Stomach (tissue), 9 donors: ENCODE measurements around the gene KSR2. TPM values are rescaled to one million over a fixed set of nuclear protein-coding genes. Genes with fewer than 3 reads are reported as not detected.

Source experiments
- DNase-seq, 2 donors: peaks; one replicate each; pipeline versions ENCODE4 v3.0.0 to v3.0.0-alpha.2; 2013 to 2019
- H3K27ac ChIP-seq, 5 donors: fragments of 200-600 bp in 4 of 5; sonication (generic) in 4 of 5; one replicate each; pipeline ENCODE4 v1.5.1; 2013 to 2019; ENCODE audit warnings: mild to moderate bottlenecking in 1 of 5, moderate library complexity in 1 of 5
- H3K27me3 ChIP-seq, 3 donors: fragments of 200-600 bp; sonication (generic); one replicate each; pipeline ENCODE4 v1.5.1; 2017 to 2019; ENCODE audit warnings: mixed run types in 1 of 3
- H3K36me3 ChIP-seq, 4 donors: fragments of 200-600 bp; sonication (generic); 1 replicate in 3 of 4; 2 replicates in 1 of 4; pipeline ENCODE4 v1.5.1; 2016 to 2019
- H3K4me1 ChIP-seq, 4 donors: fragments of 200-600 bp; sonication (generic); one replicate each; pipeline ENCODE4 v1.5.1; 2016 to 2019
- H3K4me3 ChIP-seq, 4 donors: fragments of 200-600 bp; sonication (generic) in 3 of 4; one replicate each; pipeline ENCODE4 v1.5.1; 2016 to 2019; ENCODE audit warnings: mild to moderate bottlenecking in 1 of 4
- H3K9me3 ChIP-seq, 4 donors: fragments of 200-600 bp; sonication (generic); one replicate each; pipeline ENCODE4 v1.5.1; 2016 to 2019
- CTCF ChIP-seq, 7 experiments: fragments of 450-650 bp in 4 of 7; fragments of 200-600 bp in 3 of 7; sonication (generic) in 3 of 7; IDR thresholded peaks; one replicate each; pipeline ENCODE4 v1.5.1; 2016 to 2019; ENCODE audit warnings: antibody characterized with exemption in 7 of 7, control low read depth in 2 of 7, mild to moderate bottlenecking in 1 of 7
- EP300 ChIP-seq: sonication (generic); formaldehyde crosslinking; IDR thresholded peaks from one replicate; pipeline ENCODE4 v1.6.1; 2017; ENCODE audit warnings: antibody characterized with exemption
- POLR2A ChIP-seq, 4 donors: fragments of 450-650 bp; IDR thresholded peaks; one replicate each; pipeline ENCODE4 v1.6.1; 2016; ENCODE audit warnings: antibody characterized with exemption in 4 of 4, control low read depth in 2 of 4, mild to moderate bottlenecking in 1 of 4, moderate library complexity in 1 of 4
- POLR2AphosphoS5 ChIP-seq, 3 donors: sonication (generic); formaldehyde crosslinking; IDR thresholded peaks; one replicate each; pipeline ENCODE4 v1.6.1; 2016; ENCODE audit warnings: antibody characterized with exemption in 3 of 3
- WGBS, 5 donors: extraction: QIAGEN DNeasy Blood & Tissue Kit in 3 of 5; methylation state at CpG; one replicate each; pipeline versions ENCODE4 v1.1.5 to v1.1.7; 2013 to 2018; 5-methylcytosine and 5-hydroxymethylcytosine counted together
- intact Hi-C: fragments of 100-400 bp; cut with DNase I; formaldehyde crosslinking; loops from one replicate; pipeline ENCODE4 v1.15.1; 2023; ENCODE audit warnings: low total_unique reads
- polyA plus RNA-seq, 3 donors: library from polyadenylated mRNA; stranded (reverse); fragments of 200-250 nt; gene quantifications; one replicate each; pipeline ENCODE4 v1.2.3, GENCODE V29; 2013
- total RNA-seq, 5 donors: library from RNA; depleted of rRNA; stranded (reverse); fragments of >200 nt; gene quantifications; one replicate each; pipeline versions ENCODE4 v1.1.0 to v1.2.3, GENCODE V29; 2014 to 2016
- donor health status: healthy with polysubstance abuse.
- donor health status: Bipolar disorder and iron deficiency.
- donor health status: healthy.

KSR2 gene
- total and polyA plus RNA-seq, 8 donors: 0.03 to 1.4 (median 0.26) TPM; not detected in 2

GRCh38 chr12:117872546-117873169, 96.1 kb downstream of the KSR2 start:
- 73 to 81% (median 76%) methylated on average over 7 of the region's 7 CpGs for WGBS, 5 donors

DNA sequence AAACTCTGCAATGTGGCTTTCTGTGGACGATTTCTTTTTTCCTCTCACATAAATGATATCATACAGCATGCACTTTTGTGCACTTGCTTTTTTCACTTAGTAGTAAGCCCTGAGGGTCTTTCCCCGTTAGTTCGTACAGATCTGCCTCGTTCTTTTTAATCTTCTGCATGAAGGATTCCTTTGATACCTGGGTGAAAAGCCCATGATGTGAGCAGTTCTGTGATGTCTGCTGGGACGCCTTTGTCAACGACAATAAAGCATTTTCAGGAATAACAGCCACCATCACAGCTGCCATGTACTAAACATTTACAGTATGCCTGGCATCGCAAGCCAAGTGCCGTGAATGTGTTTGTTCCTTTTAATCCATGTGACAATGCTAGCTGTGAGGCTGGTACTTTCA, 99.2 kb downstream of the KSR2 start:
- DNase-seq: no peak
- Histone ChIP-seq H3K27ac (no peak overlapping the region), H3K4me1 (no peaks in the 10 kb centered on the region), H3K36me3 (no peaks in the 10 kb centered on the region), H3K9me3 (no peaks in the 10 kb centered on the region), H3K27me3 (no peaks in the 10 kb centered on the region), H3K4me3 (no peak overlapping the region)
- TF ChIP-seq CTCF (IDR thresholded peaks at IDR 0.05) (no peak), POLR2A (IDR thresholded peaks at IDR 0.05) (no peak), POLR2AphosphoS5 (IDR thresholded peaks at IDR 0.05) (no peak), EP300 (no peak)
- 76 to 84% (median 79%) methylated on average over 8 of the region's 8 CpGs for WGBS, 5 donors
- intact Hi-C loops: no loop called here

More at GRCh38 chr12:117872546-117873169, 96.1 kb downstream of the KSR2 start:
- H3K4me3 ChIP-seq: no peak overlapping the region
- H3K36me3 ChIP-seq: no peaks in the 10 kb centered on the region
- H3K9me3 ChIP-seq: no peaks in the 10 kb centered on the region
- H3K27me3 ChIP-seq: peaks cover 0 to 26% (median 6%) of the 10 kb centered on the region in 3 donors
- H3K4me1 ChIP-seq: peaks cover 0 to 5% (median 0%) of the 10 kb centered on the region in 4 donors
- intact Hi-C loops: loop anchor here (10.0 kb wide), 1 partner anchor 162 kb away; no protein-coding TSS in a partner anchor
- TF ChIP-seq CTCF (IDR thresholded peaks at IDR 0.05) (no peak), POLR2A (IDR thresholded peaks at IDR 0.05) (no peak), POLR2AphosphoS5 (IDR thresholded peaks at IDR 0.05) (no peak), EP300 (no peak)
- DNase-seq: no peak
- H3K27ac ChIP-seq: no peak overlapping the region

DNA sequence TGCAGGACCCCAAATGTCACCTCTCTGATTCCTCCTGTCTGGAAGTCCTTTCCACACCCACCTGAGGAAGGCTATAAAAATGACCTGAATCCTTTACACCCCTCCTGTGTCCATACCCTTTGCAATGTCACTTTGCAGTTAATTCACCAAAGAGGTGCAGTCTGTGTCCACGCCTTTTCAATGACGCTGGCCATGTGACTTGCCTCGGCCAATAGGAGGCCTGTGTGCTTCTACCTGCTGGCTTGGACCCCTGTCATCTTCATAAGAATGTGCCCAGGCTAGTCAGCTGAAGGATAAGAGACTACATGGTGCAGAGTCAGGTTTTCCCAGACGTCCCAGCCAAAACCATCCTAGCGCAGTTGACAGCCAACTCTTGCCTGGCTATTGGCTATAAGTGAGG, 101.4 kb downstream of the KSR2 start:
- 69 to 88% (median 83%) methylated on average over 4 to 5 of the region's 5 CpGs for WGBS, 5 donors
- Histone ChIP-seq H3K9me3 (no peaks in the 10 kb centered on the region), H3K36me3 (no peaks in the 10 kb centered on the region), H3K4me3 (no peak overlapping the region), H3K27me3 (peaks cover 0 to 6% (median 0%) of the 10 kb centered on the region in 3 donors), H3K4me1 (no peaks in the 10 kb centered on the region), H3K27ac (no peak overlapping the region)
- TF ChIP-seq CTCF (IDR thresholded peaks at IDR 0.05) (no peak), EP300 (no peak), POLR2AphosphoS5 (IDR thresholded peaks at IDR 0.05) (no peak), POLR2A (IDR thresholded peaks at IDR 0.05) (no peak)
- no peak for DNase-seq
- intact Hi-C loops: no loop called here

GRCh38 chr12:117865505-117865904, 103.3 kb downstream of the KSR2 start:
- Histone ChIP-seq H3K9me3 (no peaks in the 10 kb centered on the region), H3K27ac (no peak overlapping the region), H3K4me1 (no peaks in the 10 kb centered on the region), H3K27me3 (peaks cover 0 to 6% (median 0%) of the 10 kb centered on the region in 3 donors), H3K4me3 (no peak overlapping the region), H3K36me3 (no peaks in the 10 kb centered on the region)
- no peak for TF ChIP-seq EP300
- 80 to 90% (median 85%) methylated on average over 3 of the region's 3 CpGs for WGBS, 5 donors
- DNase-seq: no peak
- intact Hi-C loops: no loop called here
